NCI-H748 (cell line): Measurements from ENCODE around the gene GRHPR.
"Not testable (repeated sequence)": the region's sequence is repeated elsewhere in the genome, so short reads cannot be mapped to it uniquely, and the experiment has no call there.

Source experiments
- DNase-seq: peaks from one replicate; lab custom pipeline; 2025; ENCODE audit not compliant: unreplicated experiment; lab: John Stamatoyannopoulos, UW

The GRHPR gene

GRCh38 chr9:37420271-37421215 is 2.0 kb upstream of the GRHPR start:
- DNase-seq = no peak

GRCh38 chr9:37421914-37422288 is 595 bp upstream of the GRHPR start:
- DNase-seq = no peak

DNA sequence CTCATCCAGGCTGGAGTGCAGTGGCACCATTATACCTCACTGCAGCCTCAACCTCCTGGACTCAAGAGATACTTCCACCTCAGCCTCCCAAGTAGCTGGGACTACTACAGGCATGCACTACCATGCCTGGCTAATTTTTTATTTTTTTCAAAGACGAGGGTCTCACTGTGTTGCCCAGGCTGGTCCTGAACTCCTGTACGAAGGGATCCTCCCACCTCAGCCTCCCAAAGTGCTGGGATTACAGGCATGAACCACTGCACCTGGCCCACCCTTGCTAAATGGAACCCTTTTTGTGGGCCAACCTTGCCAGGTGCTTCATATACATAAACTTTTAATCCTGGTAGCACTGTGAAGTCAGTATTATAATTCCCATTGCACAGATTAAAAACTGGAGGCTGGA is 1.0 kb downstream of the GRHPR start:
- no peak for DNase-seq

DNA sequence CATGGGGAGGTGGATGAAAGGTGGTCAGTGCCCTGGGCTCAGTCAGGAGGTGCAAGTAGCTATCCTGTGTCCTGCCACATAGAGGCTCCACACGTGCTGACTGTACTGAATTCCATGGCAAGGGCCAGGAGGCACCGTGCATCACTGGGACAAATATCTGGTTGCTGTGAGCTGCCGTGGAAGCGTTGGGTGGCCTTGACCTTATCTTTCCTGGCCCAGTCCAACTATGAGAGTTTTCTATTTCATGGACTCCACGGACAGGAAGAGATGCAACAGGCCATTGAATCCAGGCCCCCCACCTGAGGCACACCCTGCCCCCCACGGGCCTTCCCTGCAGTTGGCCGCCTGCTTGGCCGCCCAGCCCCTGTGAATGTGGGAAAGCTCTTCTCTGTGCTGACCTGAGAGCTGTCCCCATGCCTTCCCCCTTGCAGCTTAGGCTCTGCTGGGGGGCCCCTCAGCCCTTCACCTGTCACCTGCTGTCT is 1.7 kb downstream of the GRHPR start:
- DNase-seq = no peak

GRCh38 chr9:37424686-37425297 is 2.3 kb downstream of the GRHPR start:
- no peak for DNase-seq

- DNase-seq = no peak
These were observed 2.8 kb downstream of the GRHPR start for GRCh38 chr9:37425298-37425752.

DNA sequence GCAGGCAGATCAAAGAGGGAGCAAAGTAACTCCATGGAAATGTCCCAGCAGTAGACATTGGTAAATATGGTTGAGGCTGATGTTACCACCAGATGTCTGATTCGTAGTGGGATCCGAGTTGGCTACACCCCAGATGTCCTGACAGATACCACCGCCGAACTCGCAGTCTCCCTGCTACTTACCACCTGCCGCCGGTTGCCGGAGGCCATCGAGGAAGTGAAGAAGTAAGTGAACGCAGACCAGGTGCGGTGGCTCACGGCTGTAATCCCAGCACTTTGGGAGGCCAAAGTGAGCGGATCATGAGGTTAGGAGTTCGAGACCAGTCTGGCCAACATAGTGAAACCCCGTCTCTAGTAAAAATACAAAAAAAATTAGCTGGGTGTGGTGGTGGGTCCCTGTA is 3.9 kb downstream of the GRHPR start:
- not testable (repeated sequence) for DNase-seq

GRCh38 chr9:37426846-37427245 is 4.3 kb downstream of the GRHPR start:
- no peak for DNase-seq

- no peak for DNase-seq
These were observed 5.8 kb downstream of the GRHPR start for GRCh38 chr9:37428345-37428744.

GRCh38 chr9:37429441-37430285 is 7.2 kb downstream of the GRHPR start:
- no peak for DNase-seq

GRCh38 chr9:37430841-37431597 is 8.5 kb downstream of the GRHPR start:
- DNase-seq = no peak

GRCh38 chr9:37432020-37432419 is 9.5 kb downstream of the GRHPR start:
- DNase-seq = no peak

DNA sequence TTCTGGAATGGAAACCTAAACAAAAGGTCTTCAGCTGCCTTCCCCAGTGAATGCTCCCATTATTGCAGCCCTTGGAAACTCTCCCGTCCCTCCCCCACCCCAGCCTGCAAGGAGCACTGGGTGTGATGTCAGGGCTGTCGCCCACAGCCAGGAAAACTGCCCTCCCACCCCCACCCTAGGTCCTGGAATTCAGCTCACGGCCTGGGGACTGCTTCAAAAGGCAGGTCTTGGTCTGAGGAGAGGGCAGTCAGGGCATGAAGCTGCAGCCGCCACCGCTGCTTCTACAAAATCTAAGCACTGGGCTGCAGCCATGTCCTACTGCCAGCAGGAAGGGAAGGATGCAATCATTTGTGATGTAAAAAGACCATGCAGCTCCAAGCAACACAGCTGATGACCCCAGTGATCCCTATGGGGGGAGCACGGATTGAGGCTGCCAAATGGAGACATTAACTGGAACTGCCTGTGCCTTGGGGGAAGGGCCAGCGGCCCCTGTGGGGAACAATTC is 11.4 kb downstream of the GRHPR start:
- DNase-seq = no peak

- no peak for DNase-seq
These were observed 14.0 kb downstream of the GRHPR start for GRCh38 chr9:37436540-37436939.

DNA sequence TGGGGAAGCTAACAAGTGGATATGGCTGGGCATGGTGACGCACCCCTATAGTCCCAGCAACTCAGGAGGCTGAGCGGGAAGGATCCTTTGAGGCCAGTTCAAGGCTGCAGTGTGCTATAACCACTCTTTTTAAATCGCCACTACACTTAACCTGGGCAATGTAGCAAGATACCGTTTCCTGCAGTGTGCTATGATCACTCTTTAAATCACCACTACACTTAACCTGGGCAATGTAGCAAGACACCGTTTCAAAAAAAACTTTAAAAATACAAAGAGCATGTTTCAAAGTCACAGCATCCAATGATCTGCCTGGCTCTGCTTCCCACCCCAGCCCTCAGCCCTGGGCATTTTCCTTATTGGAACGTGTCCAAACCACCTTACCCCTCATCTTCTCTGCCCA is 14.5 kb downstream of the GRHPR start:
- DNase-seq = no peak

GRCh38 chr9:37437621-37438020 is 15.1 kb downstream of the GRHPR start:
- DNase-seq = no peak

DNA sequence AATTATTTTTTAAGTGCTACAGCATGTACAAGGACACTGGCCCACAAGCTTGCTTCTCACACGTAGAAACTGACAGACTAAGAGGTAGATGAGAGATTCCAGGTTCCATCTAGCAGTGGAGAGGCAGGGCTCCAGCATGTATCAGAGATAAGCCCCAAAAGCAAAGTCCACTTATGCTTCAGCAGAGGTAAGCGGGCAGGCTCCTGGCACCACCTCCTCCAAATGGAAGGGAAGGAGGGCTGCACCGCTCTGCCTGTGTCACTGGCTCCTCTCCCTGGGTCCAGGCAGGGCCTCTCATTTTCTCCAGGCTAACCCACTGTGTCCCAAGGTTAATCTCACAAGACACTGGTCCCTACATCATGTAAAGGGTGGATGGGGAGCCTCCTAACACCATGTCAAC is 15.9 kb downstream of the GRHPR start:
- no peak for DNase-seq

DNA sequence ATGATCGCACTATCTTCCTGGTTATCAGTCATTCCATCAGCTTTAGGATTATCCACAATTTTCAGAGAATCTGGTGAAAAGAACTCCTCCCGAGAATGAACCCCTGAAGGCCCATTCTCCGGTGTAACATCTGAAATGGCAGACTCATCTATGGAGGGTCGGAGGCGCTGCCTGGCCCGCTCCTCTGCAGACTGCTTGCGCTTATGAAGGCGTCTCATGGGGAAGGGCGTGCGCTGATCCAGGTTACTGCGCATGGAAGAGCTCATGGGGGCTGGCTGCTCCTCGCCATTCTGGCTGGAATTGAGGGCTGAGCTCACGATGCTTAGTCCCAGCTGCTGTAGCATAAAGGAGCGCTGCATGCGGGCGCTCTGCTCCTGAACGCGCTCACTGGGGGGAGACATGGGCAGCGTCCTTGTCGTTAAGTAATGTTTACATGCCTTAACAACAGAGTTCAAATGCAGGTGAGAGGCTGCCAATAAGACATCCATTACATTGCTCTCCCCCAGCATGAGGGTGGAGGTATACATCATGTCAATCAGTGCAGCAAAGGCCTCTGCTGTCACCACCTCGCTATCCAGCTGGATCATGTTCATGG is 19.4 kb downstream of the GRHPR start:
- no peak for DNase-seq

- DNase-seq = no peak
These were observed 20.1 kb downstream of the GRHPR start for GRCh38 chr9:37442556-37442955.

DNA sequence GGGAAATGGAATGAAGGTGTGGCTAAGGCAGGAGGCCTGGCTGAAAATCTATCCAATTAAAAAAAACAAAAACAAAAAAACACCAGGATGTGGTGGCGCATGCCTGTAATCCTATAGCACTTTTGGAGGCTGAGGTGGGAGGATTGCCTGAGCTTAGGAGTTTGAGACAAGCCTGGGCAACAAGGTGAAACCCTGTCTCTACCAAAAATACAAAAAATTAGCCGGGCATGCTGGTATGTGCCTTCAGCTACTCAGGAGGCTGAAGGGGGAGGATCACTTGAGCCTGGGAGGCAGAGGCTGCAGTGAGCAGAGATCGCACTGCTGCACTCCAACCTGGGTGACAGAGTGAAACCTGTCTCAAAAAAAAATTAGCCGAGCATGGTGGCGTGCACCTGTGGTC is 21.1 kb downstream of the GRHPR start:
- DNase-seq = no peak
